HG02840 (cell line): ENCODE measurements around the gene ITIH4.

Source experiments
- ATAC-seq: cut with Tn5 transposase; IDR thresholded peaks from one replicate; pipeline ENCODE4 v1.9.1; 2021; ENCODE audit warnings: mild to moderate bottlenecking, moderate library complexity, moderate number of reproducible peaks; ENCODE audit not compliant: unreplicated experiment, low FRiP score

ITIH4 gene

DNA sequence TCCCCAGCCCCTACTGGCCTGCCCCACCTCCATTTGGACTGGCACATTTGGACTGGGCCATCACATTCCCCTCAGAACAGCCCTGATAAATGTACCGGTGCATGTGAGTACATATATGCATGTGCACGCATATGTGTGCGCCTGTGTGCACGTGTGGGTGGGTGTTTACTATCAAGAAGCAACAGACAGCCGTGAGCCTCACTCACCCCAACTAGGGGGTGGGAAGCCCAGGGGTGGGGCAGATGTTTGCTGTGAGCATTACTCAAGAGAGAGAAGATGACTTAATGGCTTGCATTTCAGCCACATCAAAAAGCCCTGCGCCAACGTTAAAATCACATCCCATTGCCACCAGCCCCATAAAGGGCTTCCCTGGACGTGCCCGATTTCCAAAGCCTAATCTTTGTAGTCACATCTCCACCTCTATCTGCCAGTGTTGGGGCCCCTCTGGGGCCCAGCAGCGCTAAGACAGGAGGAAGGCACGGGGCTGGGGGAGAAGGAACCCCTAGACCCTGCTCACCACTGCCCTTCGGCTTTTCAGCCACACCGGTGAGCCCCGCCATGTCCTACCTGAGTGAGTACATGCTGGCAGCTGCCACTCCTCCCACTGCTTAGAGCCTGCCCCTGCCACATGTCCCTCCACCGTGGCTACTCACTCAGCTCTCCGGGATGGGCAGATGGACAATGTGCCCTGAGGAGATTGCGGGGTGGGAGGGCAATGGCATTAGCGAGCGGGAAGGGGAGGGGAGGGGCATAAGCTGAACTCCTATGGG, 25.0 kb downstream of the ITIH4 start:
- no peak for ATAC-seq

DNA sequence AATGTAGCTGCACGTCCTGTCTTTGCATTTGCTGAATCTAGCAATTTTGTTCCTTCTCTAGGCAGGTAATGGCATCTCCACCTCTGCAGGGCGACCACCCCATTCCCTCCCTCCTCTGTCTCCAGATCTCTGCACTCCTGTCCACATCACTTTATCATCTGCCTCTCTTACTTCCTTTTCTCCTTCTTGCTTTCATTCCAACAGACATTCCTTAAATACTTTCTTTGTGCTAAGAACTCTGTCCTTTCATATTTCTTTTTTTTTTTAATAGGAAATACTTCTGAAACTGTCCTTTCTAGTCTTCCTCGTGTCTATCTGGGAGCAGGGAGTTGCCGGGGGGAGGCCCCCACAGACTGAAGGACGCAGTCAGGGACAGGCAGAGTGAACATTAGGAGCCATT, 28.6 kb downstream of the ITIH4 start:
- no peak for ATAC-seq

DNA sequence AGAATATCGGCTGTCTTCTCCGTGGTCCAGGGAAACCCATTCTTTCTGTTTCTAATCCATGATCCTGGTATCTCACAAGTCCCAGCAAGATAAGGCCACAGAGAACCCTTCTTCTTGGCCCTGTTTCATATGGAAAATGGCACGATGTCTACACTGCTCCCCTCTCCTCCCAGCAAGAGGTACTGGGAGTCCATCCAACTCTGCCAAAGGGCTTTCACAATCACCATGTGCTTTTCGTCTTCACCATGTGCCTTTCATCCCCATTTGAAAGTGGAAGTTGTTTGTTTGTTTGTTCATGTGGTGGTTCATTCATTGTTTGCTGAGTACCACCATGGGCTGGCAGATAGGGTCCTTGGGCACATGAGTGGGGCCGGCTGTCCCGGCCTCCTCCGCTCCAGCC, 30.4 kb downstream of the ITIH4 start:
- no peak for ATAC-seq

DNA sequence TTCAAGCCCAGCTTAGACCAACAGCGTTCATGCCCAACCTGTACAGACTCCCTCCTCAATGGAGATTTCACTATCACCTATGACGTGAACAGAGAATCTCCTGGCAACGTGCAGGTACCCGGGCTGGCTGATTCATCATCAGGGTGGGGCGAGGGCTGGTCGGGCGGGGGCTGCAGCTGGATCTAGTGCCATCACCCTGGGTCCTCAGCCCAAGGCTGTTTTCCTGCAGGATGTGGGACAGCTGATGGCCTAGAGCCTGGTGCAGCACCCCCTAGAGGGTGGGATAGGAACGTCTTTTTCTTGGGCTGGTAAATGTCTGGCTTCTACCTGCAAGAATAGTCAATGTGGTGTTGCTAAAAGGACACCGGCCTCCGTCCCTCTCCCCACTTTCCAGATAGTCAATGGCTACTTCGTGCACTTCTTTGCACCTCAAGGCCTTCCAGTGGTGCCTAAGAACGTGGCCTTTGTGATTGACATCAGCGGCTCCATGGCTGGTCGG, 31.4 kb downstream of the ITIH4 start:
- ATAC-seq, result no peak

DNA sequence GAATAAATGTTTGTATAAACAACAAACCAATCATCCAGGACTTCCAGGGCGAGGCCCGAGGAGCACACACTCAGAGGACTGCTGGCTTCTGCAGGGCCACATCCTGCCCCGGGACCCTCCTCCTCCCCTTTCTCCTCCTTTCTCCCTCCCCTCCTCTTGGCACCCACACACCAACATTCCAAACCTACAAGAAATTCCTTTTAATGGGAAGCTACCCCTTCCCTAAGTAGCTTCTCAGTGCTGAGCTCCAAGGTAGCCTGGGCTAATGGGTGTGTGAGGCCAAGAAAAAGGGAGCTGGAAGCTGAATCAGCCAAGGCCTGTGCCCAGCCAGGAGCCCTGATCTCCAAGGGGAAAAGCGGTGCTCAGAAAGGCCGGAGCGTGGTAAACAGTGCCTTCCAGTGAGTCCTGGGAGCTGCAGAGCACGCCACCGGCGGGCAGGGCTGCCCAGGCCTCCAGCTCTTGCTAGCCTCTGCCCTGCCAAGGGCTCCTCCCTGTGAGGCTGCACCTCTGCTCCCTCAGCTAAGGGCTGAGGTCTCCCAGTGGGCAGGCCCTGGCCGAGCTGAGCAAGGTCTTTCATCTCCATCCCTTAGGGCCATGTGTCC, 32.0 kb downstream of the ITIH4 start:
- ATAC-seq, result no peak

DNA sequence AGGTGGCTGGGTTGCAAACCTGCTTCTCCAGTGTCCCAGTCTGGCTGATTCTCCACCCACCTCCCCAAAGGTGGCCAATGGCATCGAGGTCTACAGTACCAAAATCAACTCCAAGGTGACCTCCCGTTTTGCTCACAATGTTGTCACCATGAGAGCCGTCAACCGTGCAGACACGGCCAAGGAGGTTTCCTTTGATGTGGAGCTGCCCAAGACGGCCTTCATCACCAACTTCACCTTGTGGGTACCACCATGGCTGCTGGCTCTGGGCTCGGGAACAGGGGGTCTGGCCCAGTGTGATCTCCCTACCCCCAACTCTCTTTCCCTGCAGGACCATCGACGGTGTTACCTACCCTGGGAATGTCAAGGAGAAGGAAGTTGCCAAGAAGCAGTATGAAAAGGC, 34.1 kb downstream of the ITIH4 start:
- ATAC-seq, result no peak

DNA sequence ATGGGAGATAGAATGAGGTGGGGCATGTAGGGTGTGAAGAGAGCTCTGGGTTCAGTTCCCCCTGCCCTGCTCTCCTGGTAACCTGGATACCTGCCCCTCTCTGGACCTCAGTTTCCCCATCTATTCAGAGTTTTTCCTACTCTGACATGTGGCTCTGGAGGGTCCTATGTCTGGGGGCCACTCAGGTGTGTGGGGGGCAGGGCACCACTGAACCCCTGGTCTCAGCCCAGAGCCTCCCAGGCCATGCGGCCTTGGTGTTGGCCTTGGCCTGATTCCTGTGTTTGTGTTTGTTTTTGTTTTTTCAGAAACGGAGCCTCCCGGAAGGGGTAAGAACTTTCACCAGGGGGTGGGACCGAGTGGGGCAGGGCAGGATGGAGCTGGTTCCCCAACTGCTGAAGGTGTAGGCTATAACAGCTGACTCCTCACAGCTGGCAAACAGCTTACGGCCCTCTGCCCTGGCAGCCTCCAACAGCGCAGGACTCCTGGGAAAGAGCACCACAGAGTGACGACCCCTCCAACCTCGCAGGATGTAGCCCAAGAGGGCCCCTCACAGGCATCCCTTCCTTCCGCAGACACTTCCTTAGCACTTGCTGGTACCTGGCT, 35.1 kb downstream of the ITIH4 start:
- no peak for ATAC-seq

DNA sequence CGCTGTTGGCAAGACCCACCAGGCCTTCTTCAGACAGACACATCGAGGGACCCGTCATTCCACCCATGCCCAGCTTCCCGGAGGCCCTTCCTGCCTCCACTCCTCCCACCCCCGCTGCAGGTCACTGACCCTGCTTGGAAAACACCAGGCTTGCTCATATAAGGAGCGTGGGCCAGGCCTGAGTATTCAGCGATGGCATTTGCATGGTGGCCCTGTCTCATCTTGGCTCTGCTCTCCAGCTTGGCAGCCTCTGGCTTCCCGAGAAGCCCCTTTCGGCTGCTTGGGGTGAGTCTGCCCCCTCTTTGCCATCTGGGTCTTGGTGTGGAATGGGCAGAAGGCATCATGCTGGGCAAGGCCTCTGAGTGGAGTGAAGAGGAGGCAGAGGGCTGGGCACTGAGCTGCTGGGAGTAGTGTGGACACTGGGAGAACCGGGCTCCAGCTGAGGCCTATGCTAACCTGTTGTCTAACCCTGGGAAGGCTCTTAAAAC, 35.8 kb downstream of the ITIH4 start, which contains the start of gene ITIH3:
Gene ITIH3 (plus strand): TSS at position 185 of the 488 bp plus-strand sequence. CDS start 8 bp downstream, at position 193.
- no peak for ATAC-seq

DNA sequence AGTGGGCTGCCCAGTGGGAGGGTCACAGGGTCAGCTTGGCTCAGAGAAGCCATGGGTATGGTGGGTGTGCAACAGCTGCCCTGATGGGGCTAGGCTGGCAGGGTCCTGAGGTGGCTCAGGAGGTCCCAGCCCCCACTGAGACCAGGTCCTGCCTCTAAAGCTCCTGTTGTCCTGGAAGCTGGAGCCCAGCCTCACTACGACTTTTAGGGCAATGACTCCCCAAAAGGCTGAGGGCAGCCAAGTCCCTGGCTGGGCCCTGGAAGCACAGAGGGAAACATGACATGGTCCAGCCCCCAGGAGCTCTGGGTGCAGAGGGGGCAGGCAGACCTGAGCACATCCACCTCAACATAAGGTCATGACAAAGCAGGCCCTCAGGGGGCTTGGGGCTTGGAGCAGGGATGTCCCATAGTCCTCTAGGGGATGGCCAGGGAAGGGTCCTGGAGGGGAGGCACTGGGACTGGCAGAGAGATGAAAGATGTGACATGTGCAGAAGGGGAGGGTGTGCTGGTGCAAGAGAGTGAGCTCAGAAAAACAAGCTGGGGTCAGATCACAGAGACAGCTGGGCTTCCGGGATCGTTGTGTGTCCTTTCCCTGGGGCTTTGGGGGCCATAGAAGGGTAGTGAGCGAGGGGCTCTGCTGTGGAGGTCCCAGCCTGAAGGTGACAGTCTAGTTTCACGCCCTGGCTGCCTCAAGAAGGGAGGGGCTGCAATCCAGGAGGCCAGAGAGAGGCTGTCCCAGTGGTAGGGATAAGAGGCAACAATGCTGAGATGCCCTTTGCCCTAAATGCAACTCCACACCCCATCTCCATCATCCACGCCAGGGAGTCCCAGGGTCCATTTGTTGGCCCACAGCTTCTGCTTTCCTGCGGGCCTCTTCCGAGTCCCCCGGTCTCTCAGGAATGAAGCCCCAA, 36.5 kb downstream of the ITIH4 start:
- no peak for ATAC-seq

DNA sequence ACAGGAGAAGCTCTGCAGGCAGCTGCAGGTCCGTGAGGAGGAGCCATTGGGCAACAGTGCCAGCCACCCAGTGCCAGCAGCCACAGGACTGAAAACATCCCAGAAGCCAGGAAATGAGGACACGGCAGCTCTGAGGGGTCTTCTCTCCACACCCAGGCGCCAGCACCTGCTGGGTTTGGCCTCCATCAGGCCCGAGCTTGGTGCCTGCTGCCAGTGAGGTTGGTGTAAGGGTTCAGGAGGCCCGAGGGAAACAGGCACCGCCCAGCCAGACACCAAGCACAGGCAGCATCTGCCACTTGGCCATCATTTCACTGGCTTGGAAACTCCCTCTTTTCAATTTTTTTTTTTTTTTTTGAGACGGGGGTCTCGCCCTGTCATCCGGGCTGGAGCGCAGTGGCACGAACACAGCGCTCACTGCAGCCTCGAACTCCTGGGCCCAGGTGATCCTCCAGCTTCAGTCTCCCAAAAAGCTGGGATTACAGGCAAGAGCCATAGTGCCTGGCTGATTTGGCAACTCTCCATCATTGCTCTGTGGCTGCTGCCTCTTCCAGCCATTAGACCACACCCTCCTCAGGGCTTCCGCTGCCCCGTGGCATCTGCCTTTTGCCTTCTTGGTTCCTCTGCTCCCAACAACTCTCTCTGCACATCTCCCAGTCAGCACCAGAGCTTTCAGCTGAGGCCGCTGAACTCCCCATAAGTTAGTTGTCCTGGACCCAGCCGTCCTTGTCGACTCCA, 37.3 kb downstream of the ITIH4 start:
- ATAC-seq, result no peak

DNA sequence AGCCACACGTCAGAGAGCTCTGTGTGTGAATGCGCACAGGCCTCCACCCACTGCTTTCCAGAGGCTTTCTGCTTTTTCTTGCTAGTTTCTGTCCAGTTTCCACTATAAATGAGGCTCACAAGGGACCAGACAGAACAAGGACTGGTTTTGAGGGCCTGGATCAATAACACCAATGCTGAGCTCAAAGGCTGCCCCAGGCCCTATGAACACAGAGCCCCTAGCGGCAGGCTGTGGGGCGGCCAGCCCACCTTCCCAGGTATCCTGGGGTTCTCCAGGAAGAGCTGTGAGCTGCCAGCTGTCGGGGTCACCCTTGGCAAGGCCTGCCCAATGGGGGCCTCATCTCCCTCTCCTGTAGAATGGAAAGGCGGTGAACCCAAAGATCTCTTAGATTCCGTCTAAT, 38.1 kb downstream of the ITIH4 start:
- no peak for ATAC-seq

DNA sequence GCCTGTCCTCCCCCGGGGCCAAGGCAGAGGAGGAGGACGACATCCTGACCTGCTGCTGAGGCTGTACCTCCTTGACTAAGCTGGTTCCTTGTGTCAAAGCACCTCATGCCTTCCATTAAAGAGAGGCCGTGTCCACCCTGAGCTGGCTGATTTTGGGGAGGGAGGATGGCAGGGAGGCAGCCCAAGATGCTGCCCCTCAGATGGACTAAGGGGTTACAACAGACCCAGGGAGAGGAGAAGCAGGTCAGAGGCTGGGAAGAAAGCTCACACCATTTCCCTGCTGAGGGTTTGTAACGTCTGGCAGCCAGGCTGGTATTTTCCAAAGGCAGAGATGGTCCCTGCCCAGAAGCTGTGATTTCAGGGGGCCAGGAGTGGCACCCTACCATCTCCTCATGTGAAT, 38.5 kb downstream of the ITIH4 start:
- ATAC-seq, result no peak

DNA sequence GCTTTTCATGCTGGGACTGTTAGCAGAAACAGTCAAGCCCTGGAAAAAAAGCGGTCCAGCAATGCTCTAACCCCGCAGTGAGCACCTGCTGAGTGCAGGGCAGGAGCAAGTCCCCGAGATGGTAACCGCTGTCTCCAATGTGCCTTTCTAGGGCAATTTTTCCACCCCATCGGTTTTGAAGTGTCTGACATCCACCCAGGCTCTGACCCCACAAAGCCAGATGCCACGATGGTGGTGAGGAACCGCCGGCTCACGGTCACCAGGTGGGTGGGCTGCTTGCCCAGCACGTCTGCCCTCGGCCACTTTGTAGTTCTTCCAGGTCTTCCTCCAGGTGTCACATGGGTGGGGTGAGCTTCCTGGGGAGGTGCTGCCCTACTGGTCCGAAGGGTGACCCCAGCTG, 39.1 kb downstream of the ITIH4 start:
- ATAC-seq, result no peak

DNA sequence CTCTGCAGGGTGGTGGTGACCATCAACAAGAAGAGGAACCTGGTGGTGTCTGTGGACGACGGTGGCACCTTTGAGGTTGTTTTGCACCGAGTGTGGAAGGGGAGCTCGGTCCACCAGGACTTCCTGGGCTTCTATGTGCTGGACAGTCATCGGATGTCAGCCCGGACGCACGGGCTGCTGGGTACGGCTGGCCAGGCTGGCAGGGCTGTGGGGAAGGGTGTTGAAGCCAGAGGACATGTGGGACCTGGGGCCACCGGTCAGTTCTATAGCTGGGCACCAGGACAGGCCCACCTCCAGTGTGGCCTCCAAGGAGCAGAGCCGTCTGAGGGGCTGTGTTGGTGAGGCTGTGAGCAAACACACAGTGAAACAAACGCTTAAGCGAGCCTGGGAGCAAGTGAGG, 39.7 kb downstream of the ITIH4 start:
- ATAC-seq, result no peak

DNA sequence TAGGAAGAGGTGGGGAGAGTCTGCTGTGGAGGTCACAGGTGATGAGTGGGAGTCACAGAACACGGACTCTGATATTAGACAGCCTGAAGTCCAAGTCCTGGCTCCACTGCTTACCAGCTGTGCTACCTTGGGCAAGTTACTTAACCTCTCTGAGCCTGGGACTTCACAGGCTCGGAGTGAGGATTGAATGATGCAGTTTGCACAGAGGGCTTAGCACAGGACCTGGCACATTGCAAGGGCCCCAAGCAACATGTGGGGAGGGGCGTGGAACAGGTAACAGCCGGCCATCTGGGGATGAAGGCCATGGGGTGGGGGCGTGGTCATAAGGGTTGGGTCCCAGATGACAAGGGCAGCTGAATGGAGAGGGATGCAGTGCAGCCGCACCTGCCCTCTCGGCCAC, 40.1 kb downstream of the ITIH4 start:
- ATAC-seq, result no peak

DNA sequence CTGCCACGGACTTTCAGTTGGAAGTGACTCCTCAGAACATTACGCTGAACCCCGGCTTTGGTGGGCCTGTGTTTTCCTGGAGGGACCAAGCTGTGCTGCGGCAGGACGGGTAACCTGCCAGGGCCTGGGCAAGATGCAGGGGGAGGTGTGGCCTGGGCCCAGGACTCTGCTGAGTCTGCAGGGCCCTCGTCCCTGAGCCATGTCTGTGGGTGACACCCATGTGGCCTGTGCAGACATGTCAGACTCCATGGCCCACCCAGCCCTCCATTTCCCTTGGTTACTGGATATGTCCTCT, 40.8 kb downstream of the ITIH4 start:
- no peak for ATAC-seq

DNA sequence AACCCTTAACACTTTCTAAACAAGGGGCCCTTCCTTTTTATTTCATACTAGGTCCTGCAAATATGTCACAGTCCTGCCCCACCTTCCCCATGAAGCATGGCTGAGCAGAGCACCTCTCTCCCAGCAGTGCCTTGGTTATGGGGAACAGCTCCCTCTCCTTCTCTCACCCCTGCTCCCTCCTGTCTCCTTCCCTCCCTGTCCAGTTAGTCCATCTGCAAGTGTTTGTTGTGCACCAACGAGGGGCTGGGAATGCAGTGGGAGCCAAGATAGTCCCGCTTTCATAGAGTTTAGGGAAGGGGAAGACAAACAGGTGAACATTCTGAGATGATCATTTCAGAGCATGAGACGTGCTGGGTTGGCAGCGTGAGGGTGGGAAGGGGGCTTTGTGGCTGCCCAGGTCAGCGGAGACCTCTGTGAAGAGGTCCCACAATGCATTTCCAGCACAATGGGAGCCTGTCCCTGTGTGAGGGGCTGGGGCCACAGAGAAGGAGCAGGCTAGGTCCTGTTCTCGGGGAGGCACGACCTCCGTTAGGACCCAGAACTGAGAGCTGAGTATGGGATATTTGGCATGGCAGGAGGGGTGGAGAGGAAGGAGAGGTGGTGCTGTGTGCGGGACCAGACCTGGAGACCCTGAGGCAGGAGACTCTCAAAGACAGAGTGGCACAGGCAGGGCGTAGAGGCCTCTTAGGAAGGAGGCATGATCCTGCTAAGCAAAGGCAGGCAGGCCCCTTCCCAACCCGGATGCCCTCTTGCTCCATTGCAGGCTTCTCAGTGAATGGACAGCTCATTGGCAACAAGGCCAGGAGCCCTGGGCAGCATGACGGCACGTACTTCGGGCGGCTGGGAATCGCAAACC, 41.4 kb downstream of the ITIH4 start:
- no peak for ATAC-seq

DNA sequence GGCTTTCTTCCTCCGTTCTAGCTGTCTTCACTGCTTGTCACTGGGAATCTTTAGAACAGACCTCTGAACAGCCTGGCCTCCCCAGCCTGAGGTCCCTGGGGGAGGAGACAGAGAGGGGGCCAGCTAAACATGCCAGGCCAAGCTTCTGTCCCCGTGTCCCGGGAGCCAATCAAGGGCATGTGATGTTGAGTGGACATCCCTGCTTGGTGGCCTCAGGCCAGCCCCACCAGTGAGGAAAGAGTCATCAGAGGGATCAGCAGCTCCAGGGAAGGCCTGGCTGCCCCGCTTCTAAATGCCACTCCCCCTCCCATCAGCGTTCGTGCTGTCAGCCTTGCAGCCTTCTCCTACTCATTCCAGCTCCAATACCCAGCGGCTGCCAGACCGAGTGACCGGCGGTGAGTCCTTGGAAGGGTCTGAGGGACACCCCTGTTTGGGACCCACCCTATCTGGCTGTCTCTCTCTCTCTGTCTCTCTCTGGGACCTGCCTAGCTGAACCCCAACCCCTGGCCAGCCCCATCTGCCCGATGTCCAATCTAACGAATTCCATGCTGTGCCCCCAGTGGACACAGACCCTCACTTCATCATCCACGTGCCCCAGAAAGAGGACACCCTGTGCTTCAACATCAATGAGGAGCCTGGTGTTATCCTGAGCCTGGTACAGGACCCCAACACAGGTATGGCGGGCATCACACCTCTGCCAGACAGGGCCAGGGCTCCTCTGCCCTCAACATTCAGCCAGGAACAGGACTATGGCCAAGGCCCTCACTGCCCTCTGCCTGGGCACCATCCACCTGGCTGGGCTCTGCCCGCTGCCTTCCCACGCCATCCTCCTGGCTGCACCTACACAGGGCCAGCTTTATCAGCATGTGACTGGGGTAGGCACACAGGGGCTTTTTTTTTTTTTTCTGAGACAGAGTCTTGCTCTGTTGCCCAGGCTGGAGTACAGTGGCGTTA, 42.5 kb downstream of the ITIH4 start:
- ATAC-seq, result no peak
